GM12878 (cell line): ENCODE data around the gene KHDRBS2. TPM values are rescaled to one million over a fixed set of nuclear protein-coding genes. Genes with fewer than 3 reads are reported as not detected.

Source experiments
- ATAC-seq: fragments of 200-7000 bp; cut with Tn5 transposase; 3 replicates; pipeline ENCODE4 v1.9.1; 2020; ENCODE audit warnings: mild to moderate bottlenecking, moderate library complexity
- BruUV-seq: library from RNA; stranded (reverse); fragments of 400-500 nt; replicated peaks from 2 replicates; lab custom pipeline; 2021; lab: Mats Ljungman, UMichigan
- CTCF ChIA-PET: fragments of 300-600 bp; sonication (Branson Sonifier 250); formaldehyde crosslinking; extraction: SDS; loops from one replicate; lab custom pipeline; 2021; ENCODE audit warnings: inconsistent platforms; lab: Yijun Ruan, JAX
- POLR2A ChIA-PET: fragments of 350-600 bp; formaldehyde crosslinking; extraction: SDS; loops from one replicate; lab custom pipeline; 2021; ENCODE audit warnings: inconsistent platforms; lab: Charles Lee
- RAD21 ChIA-PET: fragments of 300-600 bp; sonication (Branson Sonifier 250); formaldehyde crosslinking; loops from one replicate; lab custom pipeline; 2023; ENCODE audit warnings: antibody characterized with exemption; ENCODE audit not compliant: unreplicated experiment; lab: Charles Lee
- SMC1A ChIA-PET: fragments of 300-600 bp; sonication (Branson Sonifier 250); formaldehyde crosslinking; loops from one replicate; lab custom pipeline; 2023; ENCODE audit not compliant: unreplicated experiment, uncharacterized antibody; lab: Charles Lee
- DNase-seq: peaks from one replicate; pipeline ENCODE4 v3.0.0-alpha.2; 2011; ENCODE audit warnings: low read depth, low spot score
- FAIRE-seq: peaks from 3 replicates; lab custom pipeline; 2011; peaks lifted over from hg19 to GRCh38; lab: Jason Lieb, UNC
- H2AFZ ChIP-seq: 2 replicates; pipeline ENCODE4 v1.6.0; 2011; ENCODE audit warnings: low read depth, low read length, control low read depth; ENCODE audit not compliant: control insufficient read depth
- H3K27ac ChIP-seq: 2 replicates; pipeline ENCODE4 v1.5.1; 2011; ENCODE audit warnings: control low read depth; ENCODE audit not compliant: control insufficient read depth, insufficient read depth
- H3K27me3 ChIP-seq, 2 experiments: replicated peaks in 1 of 2; 2 replicates each; pipeline versions ENCODE4 v1.6.0 to v1.6.1; 2011; ENCODE audit warnings: low read length in 1 of 2; ENCODE audit not compliant: control insufficient read depth in 2 of 2, insufficient read depth in 2 of 2
- H3K36me3 ChIP-seq, 2 experiments: 2 replicates each; pipeline ENCODE4 v1.5.1; 2011; ENCODE audit warnings: low read length in 1 of 2; ENCODE audit not compliant: control insufficient read depth in 2 of 2, insufficient read depth in 2 of 2
- H3K4me1 ChIP-seq: 2 replicates; pipeline ENCODE4 v1.6.1; 2011; ENCODE audit warnings: mild to moderate bottlenecking, low read length, moderate library complexity, mixed read lengths; ENCODE audit not compliant: control insufficient read depth, insufficient read depth
- H3K4me2 ChIP-seq: 2 replicates; pipeline ENCODE4 v1.6.0; 2011; ENCODE audit warnings: control low read depth; ENCODE audit not compliant: control insufficient read depth, insufficient read depth
- H3K4me3 ChIP-seq: fragments of 200-600 bp; sonication (generic); 2 replicates; pipeline ENCODE4 v1.5.1; 2016
- H3K79me2 ChIP-seq: 2 replicates; pipeline ENCODE4 v1.6.0; 2011; ENCODE audit warnings: low read length; ENCODE audit not compliant: control insufficient read depth, insufficient read depth
- H3K9ac ChIP-seq: 2 replicates; pipeline ENCODE4 v1.8.0; 2011; ENCODE audit warnings: low read length, control low read depth, mixed read lengths; ENCODE audit not compliant: control insufficient read depth, insufficient read depth
- H3K9me3 ChIP-seq: replicated peaks from 3 replicates; pipeline ENCODE4 v1.5.1; 2011; ENCODE audit warnings: mild to moderate bottlenecking, low read length; ENCODE audit not compliant: control insufficient read depth, insufficient read depth
- H4K20me1 ChIP-seq: 2 replicates; pipeline ENCODE4 v1.6.0; 2011; ENCODE audit not compliant: control insufficient read depth, insufficient read depth
- BRCA1 ChIP-seq: IDR thresholded peaks from 2 replicates; pipeline ENCODE4 v1.6.1; 2011; ENCODE audit warnings: low read depth, low read length, improper control_type of control experiment
- CHD1 ChIP-seq: IDR thresholded peaks from 2 replicates; pipeline ENCODE4 v1.6.1; 2012; ENCODE audit warnings: low read depth, low read length, improper control_type of control experiment
- CREM ChIP-seq: IDR thresholded peaks from 2 replicates; pipeline ENCODE4 v1.6.1; 2014; ENCODE audit warnings: antibody characterized with exemption, low read depth
- DPF2 ChIP-seq: fragments of 450-650 bp; IDR thresholded peaks from 2 replicates; pipeline ENCODE4 v1.6.1; 2017; ENCODE audit warnings: mild to moderate bottlenecking
- EZH2 ChIP-seq: IDR thresholded peaks from 2 replicates; pipeline ENCODE4 v1.6.1; 2012; ENCODE audit warnings: low read depth, mild to moderate bottlenecking, control low read depth, inconsistent platforms, low read length, borderline replicate concordance; ENCODE audit not compliant: control insufficient read depth
- HDAC6 ChIP-seq: fragments of 200-600 bp; sonication (generic); IDR thresholded peaks from one replicate; pipeline ENCODE4 v1.8.0; 2017; ENCODE audit warnings: antibody characterized with exemption; ENCODE audit not compliant: unreplicated experiment
- MTA3 ChIP-seq: IDR thresholded peaks from 2 replicates; pipeline ENCODE4 v1.6.1; 2012; ENCODE audit warnings: low read length, inconsistent platforms, borderline replicate concordance
- SREBF1 ChIP-seq: IDR thresholded peaks from 2 replicates; pipeline ENCODE4 v1.6.1; 2012; ENCODE audit warnings: mild to moderate bottlenecking, low read length
- SREBF2 ChIP-seq: IDR thresholded peaks from 2 replicates; pipeline ENCODE4 v1.6.1; 2012; ENCODE audit warnings: mild to moderate bottlenecking, low read length
- SRF ChIP-seq, 2 experiments: IDR thresholded peaks; 2 replicates each; pipeline ENCODE4 v1.6.1; 2011; ENCODE audit warnings: low read depth in 2 of 2, low read length in 2 of 2, mild to moderate bottlenecking in 1 of 2, moderate library complexity in 1 of 2
- ZNF207 ChIP-seq: fragments of 450-650 bp; IDR thresholded peaks from 2 replicates; pipeline ENCODE4 v1.6.1; 2014; ENCODE audit warnings: antibody characterized with exemption, mild to moderate bottlenecking, borderline replicate concordance
- WGBS: methylation state at CpG from one replicate; pipeline ENCODE4 v1.1.6; 2016; ENCODE audit warnings: low lambda C conversion rate; ENCODE audit not compliant: insufficient replicate concordance, insufficient coverage; ENCODE audit errors: missing lambda C conversion rate; 5-methylcytosine and 5-hydroxymethylcytosine counted together
- in situ Hi-C: fragments of 300-500 bp; cut with MboI; formaldehyde crosslinking; loops from 9 replicates; pipeline ENCODE4 v1.14.3; 2018; ENCODE audit warnings: mixed read lengths
- intact Hi-C: fragments of 100-400 bp; cut with micrococcal nuclease; formaldehyde crosslinking; loops from one replicate; pipeline ENCODE4 v1.14.2; 2022; ENCODE audit not compliant: unreplicated experiment
- polyA plus RNA-seq, 11 experiments: library from polyadenylated mRNA; depleted of rRNA in 4 of 11; unstranded in 6 of 11; stranded (reverse) in 5 of 11; fragments of >200 nt; fragmentation: Nextera tagmentation in 4 of 11; fragmentation: Illumina TruSeq in 1 of 11; extraction: Ambion mirVana in 4 of 11; extraction: Trizol in 1 of 11; gene quantifications; 1 replicate in 1 of 11; 2 replicates in 10 of 11; pipeline versions ENCODE4 v1.2.1 to v1.2.3, GENCODE V29; 2011 to 2016; ENCODE audit warnings: inconsistent platforms in 2 of 11, missing spikeins in 2 of 11, low read depth in 1 of 11
- total RNA-seq, 4 experiments: library from RNA; depleted of rRNA in 3 of 4; stranded (reverse); fragments of >200 nt in 3 of 4; fragmentation: Illumina TruSeq in 1 of 4; extraction: Trizol in 1 of 4; gene quantifications; 2 replicates each; pipeline versions ENCODE4 v1.2.1 to v1.2.3, GENCODE V29; 2013 to 2021
- TF ChIP-seq, protein P1 (sequence below): IDR thresholded peaks from 2 replicates; pipeline ENCODE4 v1.6.1; 2012; ENCODE audit warnings: low read depth, low read length, improper control_type of control experiment
- TF ChIP-seq, protein P2 (sequence below): fragments of 450-650 bp; IDR thresholded peaks from 2 replicates; pipeline ENCODE4 v1.6.1; 2017; ENCODE audit warnings: mild to moderate bottlenecking, low read depth, inconsistent platforms; ENCODE audit not compliant: poor library complexity, severe bottlenecking
- TF ChIP-seq, protein P3 (sequence below): IDR thresholded peaks from 2 replicates; pipeline ENCODE4 v1.6.1; 2011; ENCODE audit warnings: borderline replicate concordance, low read depth, mild to moderate bottlenecking, moderate library complexity, low read length; ENCODE audit not compliant: insufficient read depth, poor library complexity, severe bottlenecking

KHDRBS2 gene
- total and polyA plus RNA-seq, 10 of the 15 experiments (the other 5 are each of a cell fraction or from before 2014, with no cell fraction given): 0.11 to 0.56 TPM; not detected in 8

GRCh38 chr6:62037445-62037844, 248.6 kb downstream of the KHDRBS2 start:
- BruUV-seq: no TSS peak
- CTCF ChIA-PET: no interaction called here
- TF ChIP-seq CHD1: no peak
- H2AFZ ChIP-seq: no peak overlapping the region
- no peak overlapping the region for H3K9ac ChIP-seq
- in situ Hi-C loops (no loop called here), intact Hi-C loops (no loop called here)
- H4K20me1 ChIP-seq: no peaks in the 10 kb centered on the region
- RAD21 ChIA-PET: interaction anchor here (0.6 kb wide), 1 partner anchor 152 kb away, joined by 3 read pairs; no protein-coding TSS in a partner anchor
- ATAC-seq (no peak), DNase-seq (no peak), FAIRE-seq (no peak)
- H3K9me3 ChIP-seq: no peaks in the 10 kb centered on the region
- no peaks in the 10 kb centered on the region for H3K36me3 ChIP-seq
- SMC1A ChIA-PET: no interaction called here
- no peaks in the 10 kb centered on the region for H3K79me2 ChIP-seq
- no peak overlapping the region for H3K4me2 ChIP-seq
- POLR2A ChIA-PET: no interaction called here
- H3K27me3 ChIP-seq: no peaks in the 10 kb centered on the region
- H3K4me3 ChIP-seq: no peak overlapping the region
- no peak overlapping the region for H3K27ac ChIP-seq
- WGBS: 13% methylated on average over 2 of the region's 2 CpGs
- H3K4me1 ChIP-seq: no peaks in the 10 kb centered on the region

DNA sequence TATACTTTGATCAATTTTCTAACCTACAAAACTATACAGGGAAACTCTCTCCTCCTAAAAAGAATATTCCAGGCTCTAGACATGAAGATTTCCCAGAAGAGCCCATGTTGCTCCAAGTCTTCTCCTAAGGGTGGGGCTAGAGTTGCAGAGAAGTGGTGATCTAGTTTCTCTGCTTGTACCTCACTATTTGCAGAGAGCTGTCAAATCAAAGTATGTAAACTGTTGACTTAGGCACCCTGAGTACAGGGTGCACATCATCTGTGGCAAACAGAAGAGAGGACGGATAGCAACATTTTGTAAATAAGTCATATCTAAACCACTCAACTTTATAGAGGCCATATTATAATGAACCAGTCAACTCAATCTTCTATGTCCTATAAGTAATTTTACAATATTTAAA, 250.1 kb downstream of the KHDRBS2 start:
- Histone ChIP-seq H3K4me3 (no peak overlapping the region), H3K9ac (no peak overlapping the region), H2AFZ (no peak overlapping the region), H3K4me1 (no peaks in the 10 kb centered on the region), H4K20me1 (no peaks in the 10 kb centered on the region), H3K9me3 (no peaks in the 10 kb centered on the region), H3K36me3 (no peaks in the 10 kb centered on the region), H3K27me3 (no peaks in the 10 kb centered on the region), H3K79me2 (no peaks in the 10 kb centered on the region), H3K4me2 (no peak overlapping the region), H3K27ac (no peak overlapping the region)
- intact Hi-C loops (no loop called here), in situ Hi-C loops (no loop called here)
- BruUV-seq: no TSS peak
- SMC1A ChIA-PET: no interaction called here
- ATAC-seq: no peak
- POLR2A ChIA-PET: no interaction called here
- RAD21 ChIA-PET: no interaction called here
- 41% methylated on average over 1 of the region's 1 CpG for WGBS
- TF ChIP-seq, protein P1, sequence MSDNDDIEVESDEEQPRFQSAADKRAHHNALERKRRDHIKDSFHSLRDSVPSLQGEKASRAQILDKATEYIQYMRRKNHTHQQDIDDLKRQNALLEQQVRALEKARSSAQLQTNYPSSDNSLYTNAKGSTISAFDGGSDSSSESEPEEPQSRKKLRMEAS: no peak
- TF ChIP-seq EZH2 (no peak), BRCA1 (no peak), DPF2 (no peak), SREBF2 (no peak), SRF (IDR thresholded peaks at IDR 0.05; ENCODE audit: low read depth in 2 of 2, low read length in 2 of 2) (no peak), SREBF1 (no peak), HDAC6 (no peak), MTA3 (no peak), ZNF207 (no peak), CREM (no peak)
- TF ChIP-seq, protein P2, sequence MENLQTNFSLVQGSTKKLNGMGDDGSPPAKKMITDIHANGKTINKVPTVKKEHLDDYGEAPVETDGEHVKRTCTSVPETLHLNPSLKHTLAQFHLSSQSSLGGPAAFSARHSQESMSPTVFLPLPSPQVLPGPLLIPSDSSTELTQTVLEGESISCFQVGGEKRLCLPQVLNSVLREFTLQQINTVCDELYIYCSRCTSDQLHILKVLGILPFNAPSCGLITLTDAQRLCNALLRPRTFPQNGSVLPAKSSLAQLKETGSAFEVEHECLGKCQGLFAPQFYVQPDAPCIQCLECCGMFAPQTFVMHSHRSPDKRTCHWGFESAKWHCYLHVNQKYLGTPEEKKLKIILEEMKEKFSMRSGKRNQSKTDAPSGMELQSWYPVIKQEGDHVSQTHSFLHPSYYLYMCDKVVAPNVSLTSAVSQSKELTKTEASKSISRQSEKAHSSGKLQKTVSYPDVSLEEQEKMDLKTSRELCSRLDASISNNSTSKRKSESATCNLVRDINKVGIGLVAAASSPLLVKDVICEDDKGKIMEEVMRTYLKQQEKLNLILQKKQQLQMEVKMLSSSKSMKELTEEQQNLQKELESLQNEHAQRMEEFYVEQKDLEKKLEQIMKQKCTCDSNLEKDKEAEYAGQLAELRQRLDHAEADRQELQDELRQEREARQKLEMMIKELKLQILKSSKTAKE: no peak
- TF ChIP-seq, protein P3, sequence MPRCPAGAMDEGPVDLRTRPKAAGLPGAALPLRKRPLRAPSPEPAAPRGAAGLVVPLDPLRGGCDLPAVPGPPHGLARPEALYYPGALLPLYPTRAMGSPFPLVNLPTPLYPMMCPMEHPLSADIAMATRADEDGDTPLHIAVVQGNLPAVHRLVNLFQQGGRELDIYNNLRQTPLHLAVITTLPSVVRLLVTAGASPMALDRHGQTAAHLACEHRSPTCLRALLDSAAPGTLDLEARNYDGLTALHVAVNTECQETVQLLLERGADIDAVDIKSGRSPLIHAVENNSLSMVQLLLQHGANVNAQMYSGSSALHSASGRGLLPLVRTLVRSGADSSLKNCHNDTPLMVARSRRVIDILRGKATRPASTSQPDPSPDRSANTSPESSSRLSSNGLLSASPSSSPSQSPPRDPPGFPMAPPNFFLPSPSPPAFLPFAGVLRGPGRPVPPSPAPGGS: no peak
- no peak for DNase-seq
- no peak for FAIRE-seq
- CTCF ChIA-PET: no interaction called here
